ENCODE data around the gene IWS1. TPM values are rescaled to one million over a fixed set of nuclear protein-coding genes. Genes with fewer than 3 reads are reported as not detected.
A peak's percentile ranks its signal among the peaks of the same experiment; 100 is the strongest.
"Not testable (repeated sequence)": the region's sequence is repeated elsewhere in the genome, so short reads cannot be mapped to it uniquely, and the experiment has no call there.

The IWS1 gene
- total RNA-seq, 1 donor from 2014 or later = 36.2 TPM

GRCh38 chr2:127560201-127560930, 34.1 kb upstream of the IWS1 start:
- DNase-seq = no peak

GRCh38 chr2:127559454-127559853, 33.2 kb upstream of the IWS1 start:
- no peak for DNase-seq

- no peak for DNase-seq
Measured at GRCh38 chr2:127558911-127559310, 32.6 kb upstream of the IWS1 start.

- DNase-seq = no peak
Measured at GRCh38 chr2:127552846-127553245, 26.6 kb upstream of the IWS1 start.

GRCh38 chr2:127552336-127552735, 26.0 kb upstream of the IWS1 start:
- DNase-seq = no peak

- DNase-seq = no peak
Measured at GRCh38 chr2:127551221-127551930, 25.1 kb upstream of the IWS1 start.

GRCh38 chr2:127546797-127547196, 20.5 kb upstream of the IWS1 start:
- DNase-seq = no peak

- no peak for DNase-seq
Measured at GRCh38 chr2:127545796-127546195, 19.5 kb upstream of the IWS1 start.

GRCh38 chr2:127545189-127545588, 18.9 kb upstream of the IWS1 start:
- DNase-seq = no peak

GRCh38 chr2:127543013-127543501, 16.8 kb upstream of the IWS1 start:
- not testable (repeated sequence) for DNase-seq

- DNase-seq = no peak
Measured at GRCh38 chr2:127542231-127542630, 15.9 kb upstream of the IWS1 start.

- DNase-seq = no peak
Measured at GRCh38 chr2:127541809-127542208, 15.5 kb upstream of the IWS1 start.

- no peak for DNase-seq
Measured at GRCh38 chr2:127537644-127538043, 11.4 kb upstream of the IWS1 start.

GRCh38 chr2:127536707-127537541, 10.6 kb upstream of the IWS1 start:
- no peak for DNase-seq

- DNase-seq = no peak
Measured at GRCh38 chr2:127535918-127536317, 9.6 kb upstream of the IWS1 start.

GRCh38 chr2:127535422-127535901, 9.2 kb upstream of the IWS1 start, which contains the start of gene MYO7B:
TSS of gene MYO7B (plus strand) at chr2:127535683. CDS start at chr2:127559723, 24,040 bp downstream.
- no peak for DNase-seq

GRCh38 chr2:127532296-127532695, 6.0 kb upstream of the IWS1 start:
- no peak for DNase-seq

GRCh38 chr2:127531221-127531648, 4.9 kb upstream of the IWS1 start:
- no peak for DNase-seq

GRCh38 chr2:127530245-127531140, 4.2 kb upstream of the IWS1 start:
- no peak for DNase-seq

- DNase-seq = peak; percentile 11
Measured at GRCh38 chr2:127529416-127529815, 3.1 kb upstream of the IWS1 start.

- DNase-seq = no peak
Measured at GRCh38 chr2:127528487-127528886, 2.2 kb upstream of the IWS1 start.

Measured in skin of body (tissue), 2 donors.